AG08396 (cell line): ENCODE results near the gene SPATA45.

Experiments used
- DNase-seq: peaks from one replicate; pipeline ENCODE4 v3.0.0; 2012; ENCODE audit warnings: low spot score, mixed read lengths

The SPATA45 gene

DNA sequence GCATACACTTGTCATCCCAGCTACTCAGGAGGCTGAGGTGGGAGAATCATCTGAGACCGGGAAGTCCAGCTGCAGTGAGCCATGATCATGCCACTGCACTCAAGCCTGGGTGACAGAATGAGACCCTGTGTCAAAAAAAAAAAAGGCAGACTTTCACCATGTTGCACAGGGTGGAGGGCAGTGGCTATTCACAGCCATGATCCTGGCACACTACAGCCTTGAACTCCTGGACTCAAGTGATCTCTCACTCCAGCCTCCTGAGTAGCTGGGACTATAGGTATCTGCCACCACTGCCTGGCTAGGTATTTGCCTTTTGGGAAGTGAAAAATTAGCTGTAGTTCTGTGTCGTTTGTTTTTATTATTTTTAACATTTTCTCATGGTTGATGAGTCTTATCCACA lies 19.1 kb downstream of the SPATA45 start:
- no peak for DNase-seq

DNA sequence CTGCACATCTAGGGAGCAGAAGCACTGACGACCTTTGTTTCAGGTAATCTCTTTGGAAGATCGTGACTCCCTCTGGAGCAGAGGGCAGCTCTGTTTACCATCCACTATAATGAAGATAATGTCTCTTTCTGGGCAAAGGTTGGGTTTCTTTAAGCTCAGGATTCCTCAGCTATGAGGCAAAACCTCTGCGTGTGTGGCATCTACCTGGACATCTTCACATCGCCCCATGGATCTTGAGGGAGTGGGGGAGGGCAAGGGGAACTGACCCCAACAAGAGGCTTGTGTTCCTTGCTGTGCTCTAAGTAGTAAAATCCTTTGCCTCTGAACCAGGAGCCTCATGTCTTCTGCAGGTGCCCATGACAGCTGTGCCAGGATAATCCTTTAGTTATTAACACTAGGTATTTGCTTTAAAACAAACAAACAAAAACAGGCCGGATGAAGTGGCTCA lies 19.6 kb downstream of the SPATA45 start:
- no peak for DNase-seq

DNA sequence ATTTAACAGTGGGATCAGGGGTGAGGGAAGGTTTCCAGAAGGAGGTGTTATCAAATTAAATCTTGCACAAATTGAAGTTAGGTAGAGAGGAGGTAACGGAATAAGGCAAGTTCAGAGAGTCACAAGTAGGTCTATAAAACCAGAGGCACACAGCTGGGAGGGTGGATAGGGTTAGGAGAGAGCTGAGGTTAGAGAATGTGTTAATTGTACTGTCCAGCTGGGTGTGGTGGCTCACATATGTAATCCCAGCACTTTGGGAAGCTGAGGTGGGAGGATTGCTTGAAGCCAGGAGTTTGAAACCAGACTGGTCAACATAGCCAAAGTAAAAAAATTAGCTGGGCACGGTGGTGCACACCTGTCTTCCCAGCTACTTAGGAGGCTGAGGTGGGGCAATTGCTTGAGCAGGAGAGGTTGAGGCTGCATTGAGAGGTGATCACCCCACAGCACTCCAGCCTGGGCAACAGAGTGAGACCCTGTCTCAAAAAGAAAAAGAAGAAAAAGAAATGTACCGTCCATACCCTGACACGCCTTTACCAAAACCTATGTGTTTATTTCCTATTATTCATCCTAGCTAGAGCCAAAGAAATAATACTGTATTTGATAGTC lies 20.2 kb downstream of the SPATA45 start:
- no peak for DNase-seq

DNA sequence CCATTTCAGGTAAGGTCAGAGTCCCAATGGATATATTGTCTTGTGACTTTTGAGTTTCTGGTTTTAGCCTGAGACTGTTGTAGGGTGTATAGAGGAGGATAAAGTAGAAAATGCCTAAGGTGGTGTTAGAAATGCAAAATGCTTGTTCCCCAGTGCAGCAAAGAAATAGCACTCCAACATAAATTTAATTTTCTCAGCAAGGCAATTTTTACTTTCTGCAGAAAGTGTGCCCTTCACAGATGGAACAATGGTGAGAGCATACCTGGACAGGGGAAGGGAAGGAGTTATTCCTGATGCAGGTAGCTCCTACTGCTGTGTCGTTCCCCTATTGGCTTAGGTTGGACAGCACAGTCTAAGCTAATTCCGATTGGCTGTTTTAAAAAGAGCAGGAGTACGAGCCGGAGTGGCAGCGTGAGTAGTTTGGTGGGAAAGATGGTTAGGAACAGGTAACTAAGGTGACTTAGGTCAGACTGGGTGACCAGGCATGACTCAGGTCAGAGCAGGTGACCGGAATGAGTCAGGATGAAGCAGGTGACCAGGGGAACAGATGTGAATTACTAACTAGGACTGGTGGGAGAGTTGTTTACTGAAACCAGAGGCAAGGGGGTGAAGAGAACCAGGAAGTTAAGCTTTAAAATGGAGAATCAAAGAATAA lies 21.5 kb downstream of the SPATA45 start:
- DNase-seq, result no peak

DNA sequence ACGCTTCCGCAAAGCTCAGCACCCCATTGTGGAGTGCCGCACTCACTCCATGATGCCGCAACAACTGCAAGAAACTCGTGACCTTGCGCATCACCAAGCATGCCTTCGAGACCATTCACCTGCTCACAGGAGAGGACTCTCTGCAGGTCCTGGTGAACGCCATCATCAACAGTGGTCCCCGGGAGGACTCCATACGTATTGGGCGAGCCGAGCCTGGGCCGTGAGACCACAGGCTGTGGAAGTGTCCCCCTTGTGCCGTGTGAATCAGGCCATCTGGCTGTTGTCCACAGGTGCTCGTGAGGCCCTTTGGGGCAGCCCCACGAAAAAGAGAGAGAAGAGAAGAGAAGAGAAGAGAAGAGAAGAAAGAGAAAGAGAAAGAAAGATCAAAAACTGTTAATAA lies 23.2 kb downstream of the SPATA45 start:
- no peak for DNase-seq

DNA sequence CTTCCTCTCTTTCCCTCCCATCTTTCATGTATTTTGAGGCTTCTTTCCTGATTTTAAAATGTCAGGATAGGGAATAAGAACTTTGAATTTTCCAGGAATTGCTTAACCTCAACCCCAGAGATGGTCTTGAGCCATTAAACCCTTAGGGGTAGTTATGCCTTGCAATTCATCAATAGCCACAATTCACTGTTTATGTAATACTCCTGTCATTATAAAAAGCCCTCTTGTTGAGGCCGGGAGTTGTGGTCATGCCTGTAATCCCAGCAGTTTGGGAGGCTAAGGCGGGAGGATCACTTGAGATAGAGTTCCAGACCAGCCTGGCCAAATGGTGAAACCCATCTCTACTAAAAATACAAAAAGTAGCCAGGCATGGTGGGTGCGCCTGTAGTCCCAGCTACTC lies 24.5 kb downstream of the SPATA45 start:
- no peak for DNase-seq

DNA sequence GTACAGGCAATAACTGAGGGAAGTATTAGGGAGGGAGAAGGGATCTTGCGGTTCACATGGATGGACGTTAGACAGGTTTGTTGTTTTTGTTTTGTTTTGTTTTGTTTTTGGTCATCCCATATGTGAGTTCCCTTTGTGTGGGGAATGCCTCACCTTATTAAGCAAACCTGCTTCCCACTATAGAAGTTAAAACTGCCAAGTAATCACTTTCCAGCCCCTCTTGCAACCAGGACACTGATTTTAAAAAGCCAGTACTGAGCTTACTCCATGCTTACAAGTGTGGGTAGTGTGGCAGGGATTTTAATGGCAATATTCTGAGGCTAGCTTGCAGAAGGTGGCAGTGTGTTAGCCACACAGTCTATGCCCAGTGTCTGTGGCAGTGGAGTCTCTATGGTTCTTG lies 26.5 kb downstream of the SPATA45 start:
- no peak for DNase-seq

DNA sequence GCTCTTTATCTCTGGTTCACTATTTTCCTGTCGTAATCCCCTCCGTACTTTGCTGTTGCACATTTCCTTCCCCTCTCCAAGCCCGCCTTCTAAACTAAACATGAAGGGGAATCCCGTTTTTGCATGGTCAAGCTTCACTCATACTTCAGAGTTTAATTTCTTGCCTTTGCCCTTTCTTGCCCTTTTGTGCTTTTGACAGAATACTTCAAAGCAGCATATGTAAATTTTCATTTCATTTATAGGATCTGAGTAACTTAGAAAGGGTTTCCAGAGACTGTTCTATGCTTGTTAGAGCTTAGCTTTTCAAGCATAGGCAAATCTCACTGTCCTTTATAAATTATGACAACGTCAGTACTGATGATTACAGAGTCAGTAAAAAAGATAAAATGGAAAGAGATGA lies 27.7 kb downstream of the SPATA45 start:
- DNase-seq, result no peak

DNA sequence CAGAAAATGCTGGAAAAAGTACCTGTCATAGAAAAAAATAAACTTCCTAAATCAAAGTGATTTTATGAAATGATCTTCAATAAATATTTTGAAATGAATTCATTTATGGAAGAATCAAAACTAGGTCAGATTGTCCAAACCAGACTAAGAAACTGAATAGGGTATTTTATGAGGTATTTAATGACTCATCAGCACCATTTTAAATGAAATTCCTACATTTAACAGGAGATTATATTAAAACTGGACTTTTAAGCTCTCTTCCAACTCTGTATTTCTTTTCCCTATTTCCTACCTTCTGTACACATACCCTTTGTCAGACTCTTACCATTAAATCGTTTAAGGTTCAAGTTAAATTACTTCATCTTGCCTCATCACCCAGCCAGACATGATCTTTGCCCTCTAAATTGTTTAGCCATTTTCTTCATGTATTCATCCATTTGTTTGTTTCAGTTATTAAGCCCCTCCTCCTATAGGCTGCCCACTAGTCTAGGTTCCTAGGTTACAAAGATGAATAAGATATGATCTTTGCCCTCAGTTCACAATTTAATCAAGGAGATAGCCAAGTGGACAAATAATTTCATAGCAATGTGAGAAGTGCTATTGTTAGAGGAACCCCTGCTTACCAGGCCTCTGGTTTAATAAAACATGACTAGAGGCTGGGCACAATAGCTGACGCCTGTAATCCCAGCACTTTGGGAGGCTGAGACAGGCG lies 30.7 kb downstream of the SPATA45 start:
- DNase-seq, result no peak

DNA sequence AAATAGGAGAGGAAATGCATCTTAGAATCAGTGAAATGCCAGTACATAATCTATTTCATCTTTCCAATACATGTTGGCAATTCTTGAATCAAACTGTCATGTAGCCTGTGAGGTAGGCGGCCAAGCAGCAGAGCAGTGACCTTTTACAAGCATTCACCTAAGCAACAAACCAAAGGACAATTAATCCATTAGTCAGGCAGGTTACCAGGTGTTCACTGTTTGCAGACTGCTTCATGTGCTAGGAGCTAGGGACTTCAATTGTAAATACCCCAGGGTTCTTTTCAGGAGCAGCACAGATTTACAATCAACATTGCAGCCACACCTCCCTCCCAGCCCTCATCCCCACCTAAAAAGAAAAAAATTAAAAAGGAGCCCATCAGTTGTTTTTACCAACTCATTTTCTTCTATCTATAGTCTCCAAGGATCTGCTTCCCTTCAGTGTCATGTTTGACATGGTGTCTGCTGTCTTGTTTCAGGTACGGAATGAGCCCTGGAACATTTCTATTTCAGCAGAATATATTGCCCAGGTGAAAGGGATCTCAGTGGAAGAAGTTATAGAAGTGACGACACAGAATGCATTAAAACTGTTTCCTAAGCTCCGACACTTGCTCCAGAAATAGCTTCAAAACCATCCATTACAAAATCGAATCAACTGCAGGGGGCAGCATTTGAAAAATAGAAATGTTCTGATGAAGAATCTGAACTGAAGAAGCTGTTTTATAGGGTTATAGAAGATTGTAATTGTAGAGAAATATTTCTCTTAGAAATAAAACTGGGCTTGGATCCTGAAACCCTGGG lies 32.7 kb downstream of the SPATA45 start:
- DNase-seq, result no peak

DNA sequence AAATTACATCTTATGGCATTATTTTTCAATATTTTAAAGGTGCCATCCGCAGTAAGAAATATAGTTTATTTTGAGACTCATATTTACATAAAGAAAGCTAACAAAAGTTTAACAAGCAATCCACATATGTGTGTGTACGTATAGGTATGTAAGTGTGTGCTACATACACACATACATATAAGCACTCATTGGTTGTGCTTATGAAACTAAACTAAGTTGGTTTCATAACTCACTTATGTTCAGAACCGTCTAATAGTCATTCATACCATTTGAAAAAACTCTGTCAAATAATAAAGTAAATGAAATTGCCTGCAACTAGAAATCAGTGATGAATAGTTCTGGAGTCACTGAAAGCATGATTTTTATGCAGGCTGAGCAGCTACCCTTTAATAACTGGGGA lies 41.7 kb downstream of the SPATA45 start:
- DNase-seq, result no peak

DNA sequence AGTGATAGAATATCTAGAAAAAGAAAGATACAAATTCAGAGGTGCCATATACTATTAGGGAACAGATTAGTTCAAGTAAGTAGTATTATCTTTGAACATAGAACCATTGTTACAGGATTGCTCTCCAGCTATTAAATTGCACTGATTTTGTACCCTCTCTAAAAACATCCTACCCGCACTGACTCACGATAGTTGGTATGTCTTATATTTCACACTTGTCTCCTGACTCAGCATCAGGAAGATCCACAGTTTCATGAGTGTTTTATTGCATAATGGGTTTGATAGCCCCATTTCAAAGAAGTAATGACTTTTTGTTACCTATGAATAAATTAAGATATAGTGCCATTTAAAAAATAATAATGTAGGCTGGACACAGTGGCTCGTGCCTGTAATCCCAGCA lies 49.8 kb downstream of the SPATA45 start:
- DNase-seq, result no peak

DNA sequence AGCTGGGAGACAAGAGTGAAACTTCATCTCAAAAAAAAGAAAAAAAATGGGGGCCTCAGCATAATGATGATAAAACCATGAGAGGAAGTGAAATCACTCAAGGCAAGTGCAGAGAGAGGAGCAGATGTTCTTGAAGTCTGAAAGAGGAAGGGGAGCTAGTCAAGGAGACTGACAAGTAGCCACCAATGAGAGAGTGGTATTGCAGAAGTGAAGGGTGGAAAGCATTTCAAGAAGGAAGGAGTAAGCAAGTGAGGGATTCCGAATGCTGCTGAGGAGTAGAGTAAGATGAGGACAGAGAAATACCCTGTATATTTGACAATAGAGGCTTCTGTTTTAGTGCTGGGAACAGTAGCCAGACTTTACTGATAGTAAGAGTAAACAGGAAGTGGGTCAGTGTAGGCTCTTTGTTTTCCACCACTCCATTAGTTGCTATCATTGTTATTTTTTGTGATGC lies 52.9 kb downstream of the SPATA45 start:
- DNase-seq, result no peak

DNA sequence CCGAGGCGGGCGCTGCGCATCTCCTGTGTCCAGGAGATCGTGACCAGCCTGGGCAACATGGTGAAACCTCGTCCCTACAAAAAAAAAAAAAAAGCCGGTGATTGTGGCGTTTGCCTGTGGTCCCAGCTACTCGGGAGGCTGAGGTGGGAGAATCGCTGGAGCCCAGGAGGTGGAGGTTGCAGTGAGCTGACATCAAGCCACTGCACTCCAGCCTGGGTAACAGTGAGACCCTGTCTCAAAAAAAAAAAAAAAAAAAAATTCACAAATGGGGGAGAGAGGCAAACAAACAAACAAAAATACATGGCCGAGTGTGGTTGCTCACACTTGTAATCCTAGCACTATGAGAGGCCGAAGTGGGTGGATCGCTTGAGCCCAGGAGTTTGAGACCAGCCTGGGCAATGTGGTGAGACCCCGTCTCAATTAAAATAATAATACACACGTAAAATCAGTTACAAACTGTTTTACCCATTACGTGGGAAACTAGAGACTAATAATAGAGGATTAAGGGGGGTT lies 55.0 kb downstream of the SPATA45 start:
- no peak for DNase-seq

DNA sequence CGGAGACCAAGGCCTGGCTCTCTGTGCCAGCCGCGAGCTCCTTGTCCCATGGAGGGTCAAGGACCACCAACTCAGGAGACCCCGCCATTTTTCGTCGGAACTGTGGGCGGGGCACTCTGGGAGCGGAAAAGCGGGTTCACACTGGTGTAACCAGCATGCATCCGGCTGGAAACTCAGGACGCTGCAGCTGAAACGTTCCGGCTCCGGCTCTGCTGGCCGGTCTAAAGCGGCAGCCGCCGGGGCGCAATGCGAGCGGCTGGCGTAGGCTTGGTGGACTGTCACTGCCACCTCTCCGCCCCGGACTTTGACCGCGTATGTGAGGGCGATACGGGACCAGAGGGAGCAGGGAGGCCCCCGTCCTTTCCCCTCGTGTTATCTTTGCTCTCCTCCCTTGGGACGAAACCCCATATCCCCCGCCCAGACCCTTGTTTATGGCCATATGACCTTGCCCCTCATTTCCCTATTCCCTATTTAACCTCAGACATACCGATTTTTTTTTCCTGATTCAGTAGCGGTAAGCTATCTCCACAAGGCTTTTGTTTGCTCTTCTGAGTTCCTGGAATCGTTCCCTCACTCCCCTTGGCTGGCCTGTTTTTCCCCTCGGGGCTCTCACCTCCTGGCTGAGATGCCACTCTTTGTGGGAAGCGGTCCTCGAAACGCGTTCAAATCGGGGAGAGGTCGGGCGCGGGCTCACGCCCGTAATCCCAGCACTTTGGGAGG lies 55.6 kb downstream of the SPATA45 start, which contains the start of the genes NSL1 and TATDN3:
Gene NSL1, minus strand, starts transcription at position 102 of the 720 bp plus-strand sequence. Its CDS starts 14 bp downstream, at position 88.
Gene TATDN3, plus strand, starts transcription at position 219 of the 720 bp plus-strand sequence. Its CDS starts 28 bp downstream, at position 247.
- peak; percentile 86 for DNase-seq

DNA sequence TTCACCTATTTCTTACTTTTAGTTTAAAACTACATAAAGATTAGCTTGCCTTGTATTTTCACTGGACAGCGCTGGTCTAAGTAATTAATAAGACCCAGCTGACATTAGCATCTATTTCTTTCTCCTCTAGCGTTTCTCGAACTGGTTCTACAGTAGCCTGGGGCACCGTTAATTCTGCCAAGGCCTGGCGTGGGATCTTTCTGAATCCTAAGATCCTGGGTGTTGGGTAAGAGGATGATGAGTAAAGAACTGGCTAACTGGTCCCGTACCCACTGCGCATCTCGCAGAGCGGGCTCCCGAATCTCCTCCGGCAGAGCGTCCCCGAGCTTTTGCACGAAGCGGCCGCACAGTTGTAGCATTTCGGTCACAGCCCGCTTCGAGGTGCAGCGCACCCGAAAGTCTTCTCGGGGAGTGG lies 56.2 kb downstream of the SPATA45 start:
- DNase-seq, result peak; percentile 78

DNA sequence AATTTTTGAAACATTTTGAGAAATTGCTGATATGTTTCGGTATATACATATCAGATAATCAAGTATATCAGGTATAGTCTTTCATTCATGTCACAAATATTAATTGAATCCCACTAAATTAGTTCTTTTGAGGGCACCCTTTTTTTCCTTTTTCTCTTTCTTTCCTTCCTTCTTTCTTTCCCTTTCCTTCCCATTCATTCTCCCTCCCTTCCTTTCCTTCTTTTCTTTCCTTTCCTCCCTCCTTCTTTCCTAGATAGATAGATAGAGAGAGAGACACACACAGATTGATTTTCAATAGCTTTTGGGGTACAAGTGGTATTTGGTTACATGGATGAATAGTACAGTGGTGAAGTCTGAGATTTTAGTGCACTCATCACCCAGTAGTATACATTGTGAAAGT lies 61.6 kb downstream of the SPATA45 start:
- DNase-seq, result no peak

DNA sequence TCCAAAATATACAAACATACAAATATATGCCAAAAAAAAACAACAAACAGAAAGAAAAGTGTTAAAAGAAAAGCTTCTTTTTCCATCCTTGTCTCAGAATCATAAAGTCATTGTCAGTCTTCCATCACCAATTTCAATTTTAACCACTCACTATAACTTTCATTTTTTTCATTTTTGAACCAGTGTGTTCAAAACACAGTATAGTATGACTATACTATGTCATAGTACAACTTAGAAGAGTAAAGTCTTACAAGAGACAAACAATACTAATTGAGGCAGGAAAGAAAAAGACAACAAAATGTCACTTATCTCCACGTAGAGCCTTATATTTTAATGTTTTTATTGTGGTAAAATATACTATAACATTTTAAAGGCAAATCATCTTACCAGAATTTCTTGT lies 63.5 kb downstream of the SPATA45 start:
- no peak for DNase-seq

DNA sequence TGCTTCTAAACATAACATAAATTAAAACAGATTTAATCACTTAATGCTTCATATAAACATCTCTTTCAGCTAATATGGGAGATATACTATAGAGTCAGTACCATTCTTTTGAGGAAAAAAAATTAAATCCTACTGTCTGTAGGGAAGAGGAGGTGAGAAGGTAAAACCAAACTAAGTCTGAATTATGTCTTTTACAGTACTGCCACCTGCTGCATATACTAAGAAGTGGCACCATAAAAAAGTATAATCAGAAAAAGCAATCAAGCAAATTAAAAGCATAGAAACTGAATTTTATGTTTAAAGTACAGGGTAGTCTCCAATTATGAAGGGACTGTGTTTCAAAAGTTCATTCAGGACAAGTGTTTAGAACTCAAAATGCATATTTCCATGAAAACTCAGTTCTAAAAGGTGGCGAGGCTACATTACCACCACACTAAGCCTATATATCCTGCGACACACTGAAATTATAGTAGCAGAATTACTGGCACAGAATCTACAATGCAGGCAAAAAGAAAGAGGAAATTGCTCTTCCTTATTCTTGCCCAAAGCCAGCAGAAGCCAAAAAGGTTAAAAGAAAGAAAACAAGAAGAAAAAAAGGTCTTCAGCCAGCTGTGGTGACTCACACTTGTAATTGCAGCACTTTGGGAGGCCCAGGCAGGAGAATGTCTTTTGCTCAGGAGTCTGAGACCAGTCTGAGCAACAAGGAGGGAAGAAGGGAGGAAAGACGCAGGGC lies 64.9 kb downstream of the SPATA45 start:
- peak; percentile 19 for DNase-seq

DNA sequence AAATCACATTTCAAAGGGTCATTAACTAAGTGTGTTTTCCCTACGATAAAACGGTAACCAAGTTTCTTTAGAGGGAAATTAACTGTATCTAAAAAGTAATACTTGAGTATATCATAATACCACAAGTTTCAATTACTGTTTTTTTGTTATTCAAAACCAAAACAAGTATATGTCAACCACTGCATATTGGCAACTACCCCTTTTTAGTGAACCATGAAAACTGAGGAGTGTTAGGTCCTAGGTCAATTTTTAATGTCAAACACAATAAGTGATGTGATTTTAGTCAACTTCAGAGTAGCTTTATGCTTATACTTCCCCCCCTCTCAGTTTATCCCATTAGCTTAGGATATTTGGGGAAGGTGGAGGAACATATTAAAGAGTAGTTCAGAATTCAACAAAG lies 66.2 kb downstream of the SPATA45 start:
- no peak for DNase-seq

DNA sequence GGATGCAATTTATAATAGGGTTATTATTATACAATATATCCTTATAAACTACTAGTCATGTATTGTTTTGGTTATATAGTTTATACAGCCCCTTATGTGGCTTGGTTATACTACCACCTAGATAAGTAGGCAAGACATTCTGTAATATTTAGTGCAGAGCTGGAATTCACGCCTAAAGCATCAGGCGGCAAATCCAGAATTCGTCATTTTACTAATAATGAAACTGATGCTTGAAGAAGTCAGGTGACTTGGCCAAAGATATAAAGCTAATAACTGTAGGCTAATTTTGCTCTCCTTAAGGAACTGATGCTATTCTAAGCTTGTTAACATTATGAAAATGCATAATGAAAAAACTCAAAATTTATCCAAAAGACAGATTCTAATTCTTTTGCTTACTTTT lies 66.7 kb downstream of the SPATA45 start:
- no peak for DNase-seq
